Measurements from ENCODE around the gene SSUH2.

SSUH2 gene

GRCh38 chr3:8606701-8607231, 37.8 kb downstream of the SSUH2 start:
- no peak for TF ChIP-seq CTCF (IDR thresholded peaks at IDR 0.05; ENCODE audit: low read depth, low read length, missing control alignments)
- no peak for DNase-seq (ENCODE audit: low read depth)
- no peak overlapping the region for H3K4me3 ChIP-seq (ENCODE audit: low read depth, low read length)

GRCh38 chr3:8604988-8605387, 39.6 kb downstream of the SSUH2 start:
- DNase-seq (ENCODE audit: low read depth) = no peak
- TF ChIP-seq CTCF (IDR thresholded peaks at IDR 0.05; ENCODE audit: low read depth, low read length, missing control alignments) = no peak

GRCh38 chr3:8604006-8604405, 40.6 kb downstream of the SSUH2 start:
- no peak overlapping the region for H3K4me3 ChIP-seq (ENCODE audit: low read depth, low read length)
- TF ChIP-seq CTCF (IDR thresholded peaks at IDR 0.05; ENCODE audit: low read depth, low read length, missing control alignments) = no peak
- no peak for DNase-seq (ENCODE audit: low read depth)

More at GRCh38 chr3:8604988-8605387, 39.6 kb downstream of the SSUH2 start:
- no peak overlapping the region for H3K4me3 ChIP-seq (ENCODE audit: low read depth, low read length)

GRCh38 chr3:8603115-8603710, 41.4 kb downstream of the SSUH2 start:
- no peak overlapping the region for H3K4me3 ChIP-seq (ENCODE audit: low read depth, low read length)
- DNase-seq (ENCODE audit: low read depth) = no peak
- no peak for TF ChIP-seq CTCF (IDR thresholded peaks at IDR 0.05; ENCODE audit: low read depth, low read length, missing control alignments)

GRCh38 chr3:8600457-8600856, 44.1 kb downstream of the SSUH2 start:
- H3K4me3 ChIP-seq (ENCODE audit: low read depth, low read length) = no peak overlapping the region
- no peak for DNase-seq (ENCODE audit: low read depth)
- TF ChIP-seq CTCF (IDR thresholded peaks at IDR 0.05; ENCODE audit: low read depth, low read length, missing control alignments) = no peak

- no peak for DNase-seq (ENCODE audit: low read depth)
- H3K4me3 ChIP-seq (ENCODE audit: low read depth, low read length) = no peak overlapping the region
- TF ChIP-seq CTCF (IDR thresholded peaks at IDR 0.05; ENCODE audit: low read depth, low read length, missing control alignments) = no peak
Observed at GRCh38 chr3:8599146-8599545, 45.5 kb downstream of the SSUH2 start.
